OCI-LY3 (cell line): ENCODE results near the gene MDFI.

Experiments used
- H2AFZ ChIP-seq: fragments of 200-600, 300-600 bp; shearing (Covaris generic); 2 replicates; pipeline ENCODE4 v1.6.0; 2014; ENCODE audit warnings: antibody characterized with exemption, low read depth, low read length
- H3K27ac ChIP-seq: fragments of 200-600, 300-600 bp; sonication (generic); 2 replicates; pipeline ENCODE4 v1.5.1; 2014; ENCODE audit warnings: mild to moderate bottlenecking, low read length, moderate library complexity, mixed read lengths
- H3K27me3 ChIP-seq: fragments of 200-600, 300-600 bp; sonication (generic); 2 replicates; pipeline ENCODE4 v1.6.1; 2014; ENCODE audit warnings: low read depth, low read length, mixed read lengths
- H3K36me3 ChIP-seq: fragments of 200-600, 300-600 bp; sonication (generic); replicated peaks from 2 replicates; pipeline ENCODE3; 2014; ENCODE audit warnings: low read depth, low read length, mixed read lengths
- H3K4me1 ChIP-seq: fragments of 300-600, 200-600 bp; sonication (generic); 2 replicates; pipeline ENCODE4 v1.6.1; 2014; ENCODE audit warnings: low read length, mixed read lengths
- H3K4me2 ChIP-seq: fragments of 200-600, 300-600 bp; sonication (generic); 2 replicates; pipeline ENCODE4 v1.6.1; 2014; ENCODE audit warnings: low read length, mixed read lengths
- H3K4me3 ChIP-seq: fragments of 300-600, 200-600 bp; sonication (generic); 2 replicates; pipeline ENCODE4 v1.5.1; 2014; ENCODE audit warnings: antibody characterized with exemption, mild to moderate bottlenecking, low read length, moderate library complexity
- H3K79me2 ChIP-seq: fragments of 300-600, 200-600 bp; shearing (Covaris generic); 2 replicates; pipeline ENCODE4 v1.6.1; 2014; ENCODE audit warnings: mild to moderate bottlenecking, low read length, mixed read lengths
- H3K9ac ChIP-seq: fragments of 300-600, 200-600 bp; shearing (Covaris generic); 2 replicates; pipeline ENCODE4 v1.6.0; 2014; ENCODE audit warnings: mild to moderate bottlenecking, low read length, moderate library complexity
- H3K9me3 ChIP-seq: fragments of 200-600, 300-600 bp; shearing (Covaris generic); 2 replicates; pipeline ENCODE4 v1.6.1; 2014; ENCODE audit warnings: low read length, mixed read lengths; ENCODE audit not compliant: insufficient read depth
- H4K20me1 ChIP-seq: fragments of 200-600, 300-600 bp; sonication (generic); 2 replicates; pipeline ENCODE4 v1.6.1; 2016; ENCODE audit warnings: low read length, mixed read lengths; ENCODE audit not compliant: insufficient read depth
- CTCF ChIP-seq: fragments of 200-600, 300-600 bp; sonication (generic); IDR thresholded peaks from 2 replicates; pipeline ENCODE4 v1.5.1; 2014; ENCODE audit warnings: antibody characterized with exemption, low read length, low read depth
- EZH2phosphoT487 ChIP-seq: fragments of 200-600 bp; shearing (Covaris generic); IDR thresholded peaks from 2 replicates; pipeline ENCODE4 v1.6.1; 2018; ENCODE audit warnings: antibody characterized with exemption, mixed run types, low read depth

Gene MDFI

GRCh38 chr6:41677124-41677921 is 39.1 kb downstream of the MDFI start:
- no peak overlapping the region for H3K27ac ChIP-seq

GRCh38 chr6:41678511-41679084 is 40.3 kb downstream of the MDFI start:
- Histone ChIP-seq H3K4me1 (peaks cover 15% of the 10 kb centered on the region), H2AFZ (no peak overlapping the region), H3K79me2 (no peaks in the 10 kb centered on the region), H3K4me3 (no peak overlapping the region), H3K36me3 (no peaks in the 10 kb centered on the region), H3K9me3 (no peaks in the 10 kb centered on the region), H4K20me1 (no peaks in the 10 kb centered on the region), H3K27me3 (peaks cover 11% of the 10 kb centered on the region), H3K27ac (no peak overlapping the region), H3K9ac (no peak overlapping the region), H3K4me2 (no peak overlapping the region)
- TF ChIP-seq EZH2phosphoT487 (no peak), CTCF (no peak)

More at GRCh38 chr6:41677124-41677921, 39.1 kb downstream of the MDFI start:
- Histone ChIP-seq H3K9ac (no peak overlapping the region), H2AFZ (no peak overlapping the region), H3K36me3 (no peaks in the 10 kb centered on the region), H3K27me3 (peaks cover 11% of the 10 kb centered on the region), H3K79me2 (no peaks in the 10 kb centered on the region), H3K4me3 (no peak overlapping the region), H3K4me1 (peaks cover 4% of the 10 kb centered on the region), H3K9me3 (no peaks in the 10 kb centered on the region), H3K4me2 (no peak overlapping the region), H4K20me1 (no peaks in the 10 kb centered on the region)
- TF ChIP-seq EZH2phosphoT487 (no peak), CTCF (no peak)

GRCh38 chr6:41679696-41680095 is 41.4 kb downstream of the MDFI start:
- H3K79me2 ChIP-seq: no peaks in the 10 kb centered on the region
- H3K4me2 ChIP-seq: no peak overlapping the region
- H3K36me3 ChIP-seq: peaks cover 6% of the 10 kb centered on the region
- H4K20me1 ChIP-seq: no peaks in the 10 kb centered on the region
- peaks cover 21% of the 10 kb centered on the region for H3K4me1 ChIP-seq
- no peaks in the 10 kb centered on the region for H3K9me3 ChIP-seq
- H3K9ac ChIP-seq: no peak overlapping the region
- no peak overlapping the region for H3K4me3 ChIP-seq
- TF ChIP-seq EZH2phosphoT487: no peak
- no peak for TF ChIP-seq CTCF
- H3K27me3 ChIP-seq: peaks cover 11% of the 10 kb centered on the region
- no peak overlapping the region for H2AFZ ChIP-seq
- no peak overlapping the region for H3K27ac ChIP-seq

- peaks cover 11% of the 10 kb centered on the region for H3K27me3 ChIP-seq
- H3K9me3 ChIP-seq: no peaks in the 10 kb centered on the region
These were observed 42.1 kb downstream of the MDFI start for GRCh38 chr6:41680182-41680965.

More at GRCh38 chr6:41680182-41680965, 42.1 kb downstream of the MDFI start:
- H3K9ac ChIP-seq: no peak overlapping the region
- H2AFZ ChIP-seq: no peak overlapping the region
- no peak overlapping the region for H3K4me2 ChIP-seq
- no peak overlapping the region for H3K27ac ChIP-seq
- peaks cover 21% of the 10 kb centered on the region for H3K4me1 ChIP-seq
- H3K4me3 ChIP-seq: no peak overlapping the region
- TF ChIP-seq EZH2phosphoT487 (no peak), CTCF (no peak)
- no peaks in the 10 kb centered on the region for H3K79me2 ChIP-seq
- no peaks in the 10 kb centered on the region for H4K20me1 ChIP-seq
- H3K36me3 ChIP-seq: peaks cover 10% of the 10 kb centered on the region
